ENCODE measurements around the gene PEAR1. TPM values are rescaled to one million over a fixed set of nuclear protein-coding genes. Genes with fewer than 3 reads are reported as not detected.

Gene PEAR1
- total RNA-seq, 1 experiment from 2014 or later: 0.88 TPM

DNA sequence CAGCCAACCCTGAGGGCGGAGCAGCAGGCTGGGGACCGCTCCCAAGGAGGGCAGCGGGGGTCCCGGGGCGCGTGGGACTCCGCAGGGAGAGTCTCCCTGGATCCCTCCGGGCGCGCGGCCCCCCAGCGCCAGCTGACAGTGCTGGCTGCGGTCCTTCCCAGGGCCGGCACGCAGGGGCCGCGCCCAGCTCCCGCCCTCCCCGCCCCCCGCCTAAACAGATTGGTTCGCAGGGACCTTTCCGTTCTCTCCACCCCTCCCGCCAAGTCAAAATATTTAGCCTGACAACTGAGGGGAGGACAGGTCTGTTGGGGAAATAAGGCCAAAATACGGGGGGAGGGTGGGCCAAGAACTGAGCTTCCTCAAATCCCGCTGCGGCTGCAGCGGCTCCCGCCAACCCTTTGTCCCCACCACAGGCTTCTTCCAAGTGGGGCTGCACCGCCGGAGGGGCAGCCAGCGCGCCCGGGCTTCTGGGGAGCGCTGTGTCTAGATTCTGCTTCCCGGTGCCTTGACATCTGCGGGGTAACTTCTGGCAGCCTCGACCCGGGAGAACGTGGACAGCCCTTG is 34.5 kb upstream of the PEAR1 start, which contains the start of gene INSRR:
INSRR (minus strand) TSS at position 159 of the 564 bp plus-strand sequence. CDS start 496 bp downstream, outside the sequence.
- no peak for DNase-seq (ENCODE audit: low read depth)
- in situ Hi-C loops (cut with HindIII; ENCODE audit: low pct_unique_long_range_greater_than_20kb, low sequenced_read_pairs): no loop called here

- no peak for DNase-seq (ENCODE audit: low read depth)
- in situ Hi-C loops (cut with HindIII; ENCODE audit: low pct_unique_long_range_greater_than_20kb, low sequenced_read_pairs): no loop called here
These were observed 33.9 kb upstream of the PEAR1 start for GRCh38 chr1:156859523-156860112.

DNA sequence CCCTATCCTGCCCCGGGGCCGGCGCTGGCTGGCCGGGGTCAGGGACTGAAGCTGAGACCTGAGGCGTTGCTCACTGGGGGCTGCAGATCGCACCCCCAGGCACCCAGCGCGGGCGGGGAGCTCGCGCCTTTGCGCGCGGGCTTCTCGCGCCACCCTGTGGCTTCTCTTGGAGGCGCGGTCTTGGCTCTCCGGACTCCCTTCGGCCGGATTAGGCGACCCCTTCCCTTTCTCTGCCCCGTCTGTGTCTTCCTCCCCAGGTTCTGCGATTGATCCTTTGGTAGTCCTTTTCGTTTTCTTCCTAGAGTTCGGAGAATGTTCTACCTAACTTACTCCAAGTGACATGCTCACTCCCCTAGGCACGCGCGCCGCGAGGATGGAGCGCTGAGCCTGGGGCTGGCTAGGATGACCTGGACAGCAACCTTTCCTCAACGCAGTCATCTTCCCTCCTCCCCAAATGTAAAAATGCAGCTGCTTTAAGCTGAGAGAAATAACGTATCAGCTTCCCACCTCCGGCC is 33.3 kb upstream of the PEAR1 start:
- in situ Hi-C loops (cut with HindIII; ENCODE audit: low pct_unique_long_range_greater_than_20kb, low sequenced_read_pairs): no loop called here
- peak; percentile 55 for DNase-seq (ENCODE audit: low read depth)

GRCh38 chr1:156860628-156861423 is 32.7 kb upstream of the PEAR1 start, which contains the start of gene NTRK1:
TSS of gene NTRK1 (plus strand) at chr1:156860865. CDS start at chr1:156860935, 70 bp downstream.
- DNase-seq (ENCODE audit: low read depth): peak; percentile 26
- in situ Hi-C loops (cut with HindIII; ENCODE audit: low pct_unique_long_range_greater_than_20kb, low sequenced_read_pairs): no loop called here

DNA sequence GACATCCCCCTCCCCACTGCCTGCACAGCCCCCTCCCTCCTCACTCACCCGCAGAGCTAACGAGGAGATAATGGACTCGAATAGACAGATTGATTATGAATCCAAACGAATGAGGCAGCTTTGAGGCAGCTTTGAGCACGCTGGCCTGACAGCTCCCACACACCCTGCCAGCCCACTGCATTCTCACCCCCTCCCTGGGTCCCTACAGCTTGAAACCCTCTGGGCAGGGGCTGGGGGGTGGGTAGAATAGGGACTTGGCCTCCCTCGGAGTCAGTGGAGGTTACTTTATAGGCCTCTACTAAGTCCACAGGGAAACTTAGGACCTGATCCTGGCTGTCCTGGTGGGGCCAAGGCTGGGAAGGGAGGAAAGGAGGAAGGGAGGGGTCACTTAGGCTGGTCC is 30.9 kb upstream of the PEAR1 start:
- DNase-seq (ENCODE audit: low read depth): no peak
- in situ Hi-C loops (cut with HindIII; ENCODE audit: low pct_unique_long_range_greater_than_20kb, low sequenced_read_pairs): no loop called here

DNA sequence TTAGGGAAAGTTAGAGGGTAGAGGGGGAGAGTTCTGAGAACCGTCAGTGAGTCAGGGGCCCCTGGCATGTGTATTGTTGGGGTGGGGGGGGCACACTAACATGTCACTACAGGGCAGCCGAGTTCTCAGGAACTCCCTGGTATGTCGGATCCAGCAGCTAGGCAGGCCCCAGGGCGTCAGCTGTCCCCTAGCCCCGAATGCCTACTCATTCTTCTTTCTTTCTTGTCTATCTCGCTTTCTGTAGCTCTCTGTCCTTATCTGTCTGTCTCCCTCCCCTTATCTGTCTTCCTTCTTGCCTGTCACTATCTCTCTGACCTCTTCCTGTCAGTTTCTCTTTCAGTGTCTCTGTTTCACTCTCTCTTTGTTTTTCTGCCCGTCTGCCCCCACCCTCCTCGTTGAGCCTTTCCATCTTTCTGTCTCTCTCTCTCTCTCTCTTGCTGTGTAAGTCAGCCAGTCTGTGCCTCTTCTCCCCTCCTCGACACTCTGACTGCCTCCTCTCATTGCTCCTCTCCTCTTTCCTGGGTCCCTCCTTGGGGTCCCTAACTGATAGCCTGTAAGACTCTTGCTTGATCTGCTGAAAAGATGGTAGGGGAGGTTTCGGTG is 30.4 kb upstream of the PEAR1 start:
- in situ Hi-C loops (cut with HindIII; ENCODE audit: low pct_unique_long_range_greater_than_20kb, low sequenced_read_pairs): no loop called here

DNA sequence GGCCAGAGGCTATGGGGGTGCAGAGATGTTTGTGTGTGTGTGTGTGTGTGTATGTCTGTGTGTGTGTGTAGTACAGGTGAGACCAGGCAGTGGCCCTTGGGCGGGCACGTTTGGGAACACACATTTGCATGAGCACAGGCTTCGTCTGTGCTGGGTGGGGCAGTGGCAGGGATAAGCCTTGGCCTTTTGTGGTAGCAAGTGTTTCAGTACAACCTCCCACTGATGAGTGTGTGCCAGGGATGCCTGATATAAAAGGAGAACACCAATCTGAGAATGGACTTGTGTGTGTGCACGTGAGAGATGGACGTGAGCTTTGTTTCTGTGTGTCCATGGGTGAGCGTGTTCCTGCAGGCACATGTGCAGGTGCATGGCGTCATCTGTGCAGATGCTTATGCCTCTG is 29.9 kb upstream of the PEAR1 start:
- in situ Hi-C loops (cut with HindIII; ENCODE audit: low pct_unique_long_range_greater_than_20kb, low sequenced_read_pairs): no loop called here

More for the DNA sequence above, 30.4 kb upstream of the PEAR1 start:
- no peak for DNase-seq (ENCODE audit: low read depth)

DNA sequence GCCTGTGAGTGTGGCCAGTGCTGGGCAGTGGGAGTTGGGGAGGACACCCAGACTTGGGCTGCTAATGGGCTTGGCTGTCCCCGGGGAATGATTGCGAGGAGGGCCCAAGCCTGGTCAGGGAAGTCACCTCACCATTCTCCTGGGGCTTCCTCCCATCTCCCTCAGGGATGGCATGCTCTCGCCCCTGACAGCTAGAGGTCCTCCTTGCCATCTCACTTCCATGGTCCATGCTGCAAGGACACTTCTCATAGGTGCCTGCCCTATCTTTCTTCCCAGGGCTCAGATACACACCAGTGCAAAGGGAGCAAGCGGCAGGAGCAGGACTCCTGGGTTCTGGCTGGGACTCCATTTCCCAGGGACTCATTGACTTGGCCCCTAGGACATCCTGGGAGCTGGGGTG is 28.7 kb upstream of the PEAR1 start:
- in situ Hi-C loops (cut with HindIII; ENCODE audit: low pct_unique_long_range_greater_than_20kb, low sequenced_read_pairs): no loop called here

More for the DNA sequence above, 29.9 kb upstream of the PEAR1 start:
- DNase-seq (ENCODE audit: low read depth): no peak

GRCh38 chr1:156865258-156865657 is 28.3 kb upstream of the PEAR1 start:
- in situ Hi-C loops (cut with HindIII; ENCODE audit: low pct_unique_long_range_greater_than_20kb, low sequenced_read_pairs): no loop called here
- no peak for DNase-seq (ENCODE audit: low read depth)

More for the DNA sequence above, 28.7 kb upstream of the PEAR1 start:
- no peak for DNase-seq (ENCODE audit: low read depth)

- DNase-seq (ENCODE audit: low read depth): no peak
- in situ Hi-C loops (cut with HindIII; ENCODE audit: low pct_unique_long_range_greater_than_20kb, low sequenced_read_pairs): no loop called here
These were observed 27.7 kb upstream of the PEAR1 start for GRCh38 chr1:156865865-156866248.

DNA sequence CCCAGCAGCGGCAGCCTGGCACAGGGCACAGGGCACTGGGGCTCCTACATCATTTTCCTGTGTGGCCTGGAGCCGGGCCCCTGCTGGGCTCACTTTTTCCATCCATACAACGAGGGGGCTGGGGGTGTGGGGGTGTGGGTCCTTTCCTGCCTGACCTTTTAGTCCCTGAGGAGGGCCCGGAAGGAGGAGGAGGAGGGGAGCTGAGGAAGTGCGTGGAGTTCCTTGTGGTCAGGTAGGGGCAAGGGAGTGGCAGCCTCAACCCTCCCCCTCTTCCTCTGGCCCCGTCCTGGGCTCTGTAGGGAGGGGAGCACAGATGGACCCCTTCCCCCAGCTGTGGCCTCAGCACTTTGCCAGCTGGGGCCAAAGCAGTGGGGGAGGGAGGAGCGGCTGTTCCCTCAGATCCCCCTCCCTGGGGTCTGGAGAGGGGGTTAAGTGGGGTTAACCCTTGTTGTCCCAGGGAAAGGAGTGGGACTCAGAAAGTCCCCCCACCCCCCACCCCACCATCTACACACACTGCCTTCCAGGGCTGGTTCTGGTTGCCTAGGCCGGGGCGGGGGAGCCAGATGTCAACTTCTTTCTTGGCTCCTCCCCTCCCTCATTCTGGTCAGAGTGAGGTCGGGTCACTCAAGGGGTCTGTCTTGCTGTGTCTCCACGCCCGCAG is 27.1 kb upstream of the PEAR1 start:
- in situ Hi-C loops (cut with HindIII; ENCODE audit: low pct_unique_long_range_greater_than_20kb, low sequenced_read_pairs): no loop called here

GRCh38 chr1:156868341-156868740 is 25.2 kb upstream of the PEAR1 start:
- in situ Hi-C loops (cut with HindIII; ENCODE audit: low pct_unique_long_range_greater_than_20kb, low sequenced_read_pairs): no loop called here
- no peak for DNase-seq (ENCODE audit: low read depth)

More for the DNA sequence above, 27.1 kb upstream of the PEAR1 start:
- DNase-seq (ENCODE audit: low read depth): no peak

DNA sequence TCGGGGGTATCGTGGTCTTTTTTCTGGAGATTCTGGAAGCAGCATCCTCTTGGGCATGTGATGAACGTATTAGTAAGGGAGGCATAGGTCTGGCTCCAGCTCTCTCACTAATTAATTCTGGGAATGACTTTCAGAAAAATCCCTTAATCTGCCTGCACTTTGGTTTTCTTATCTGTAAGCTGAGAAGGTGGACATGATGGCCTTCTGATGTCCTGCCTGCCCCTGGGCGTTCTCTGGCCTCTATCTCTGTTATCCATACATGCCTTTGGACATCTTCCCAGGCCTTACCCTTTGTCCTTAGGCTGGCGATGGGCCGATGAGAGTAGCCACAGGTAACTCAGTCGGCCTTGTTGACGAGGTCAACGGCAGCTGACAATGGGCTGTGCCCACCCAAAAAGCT is 24.1 kb upstream of the PEAR1 start:
- in situ Hi-C loops (cut with HindIII; ENCODE audit: low pct_unique_long_range_greater_than_20kb, low sequenced_read_pairs): no loop called here
- no peak for DNase-seq (ENCODE audit: low read depth)

DNA sequence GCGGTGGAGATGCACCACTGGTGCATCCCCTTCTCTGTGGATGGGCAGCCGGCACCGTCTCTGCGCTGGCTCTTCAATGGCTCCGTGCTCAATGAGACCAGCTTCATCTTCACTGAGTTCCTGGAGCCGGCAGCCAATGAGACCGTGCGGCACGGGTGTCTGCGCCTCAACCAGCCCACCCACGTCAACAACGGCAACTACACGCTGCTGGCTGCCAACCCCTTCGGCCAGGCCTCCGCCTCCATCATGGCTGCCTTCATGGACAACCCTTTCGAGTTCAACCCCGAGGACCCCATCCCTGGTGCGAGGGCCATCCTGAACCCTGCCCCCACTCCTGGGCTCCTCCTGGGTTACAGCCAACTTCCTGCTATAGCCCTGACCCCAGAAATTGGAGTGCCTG is 19.9 kb upstream of the PEAR1 start:
- in situ Hi-C loops (cut with HindIII; ENCODE audit: low pct_unique_long_range_greater_than_20kb, low sequenced_read_pairs): no loop called here
- DNase-seq (ENCODE audit: low read depth): no peak

DNA sequence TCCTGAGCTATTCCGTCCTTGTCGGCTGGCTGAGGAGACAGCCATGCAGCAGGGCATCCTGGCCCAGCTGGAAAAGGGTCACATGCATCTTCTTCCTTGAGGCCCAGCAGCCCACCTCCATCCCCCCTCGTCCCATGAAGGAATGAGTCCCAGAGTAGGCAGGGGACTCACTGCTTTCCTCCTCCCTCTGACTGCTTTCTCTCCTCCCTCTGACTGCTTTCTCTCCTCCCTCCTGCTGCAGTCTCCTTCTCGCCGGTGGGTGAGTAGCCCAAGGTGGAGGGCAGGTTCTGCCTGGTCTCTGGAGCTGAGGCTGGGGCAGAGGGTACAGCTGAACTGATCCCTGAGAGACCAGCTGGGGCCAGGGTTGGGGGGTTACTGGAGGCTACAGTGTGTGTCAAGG is 19.4 kb upstream of the PEAR1 start:
- DNase-seq (ENCODE audit: low read depth): no peak
- in situ Hi-C loops (cut with HindIII; ENCODE audit: low pct_unique_long_range_greater_than_20kb, low sequenced_read_pairs): no loop called here

- DNase-seq (ENCODE audit: low read depth): no peak
- in situ Hi-C loops (cut with HindIII; ENCODE audit: low pct_unique_long_range_greater_than_20kb, low sequenced_read_pairs): no loop called here
These were observed 18.8 kb upstream of the PEAR1 start for GRCh38 chr1:156874572-156875340.

DNA sequence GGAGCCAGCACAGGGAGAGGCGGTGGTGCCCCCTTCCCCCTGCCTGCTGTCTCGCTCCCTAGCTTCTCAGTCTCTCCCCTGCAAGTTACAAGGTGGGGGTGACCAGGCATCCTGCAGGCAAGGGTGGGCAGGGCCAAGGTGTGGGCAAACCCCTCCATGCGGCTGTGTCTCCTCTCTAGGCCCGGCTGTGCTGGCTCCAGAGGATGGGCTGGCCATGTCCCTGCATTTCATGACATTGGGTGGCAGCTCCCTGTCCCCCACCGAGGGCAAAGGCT is 18.2 kb upstream of the PEAR1 start:
- in situ Hi-C loops (cut with HindIII; ENCODE audit: low pct_unique_long_range_greater_than_20kb, low sequenced_read_pairs): no loop called here

GRCh38 chr1:156876281-156876680 is 17.2 kb upstream of the PEAR1 start:
- DNase-seq (ENCODE audit: low read depth): no peak

More for the DNA sequence above, 18.2 kb upstream of the PEAR1 start:
- DNase-seq (ENCODE audit: low read depth): no peak

More at GRCh38 chr1:156876281-156876680, 17.2 kb upstream of the PEAR1 start:
- in situ Hi-C loops (cut with HindIII; ENCODE audit: low pct_unique_long_range_greater_than_20kb, low sequenced_read_pairs): no loop called here
